ENCODE results near the gene CELA1. TPM values are rescaled to one million over a fixed set of nuclear protein-coding genes. Genes with fewer than 3 reads are reported as not detected.

Gene CELA1
- total and polyA plus RNA-seq, 10 of the 15 experiments (the other 5 are each of a cell fraction or from before 2014, with no cell fraction given), result not detected

- Histone ChIP-seq H4K20me1 (ENCODE audit: control insufficient read depth, insufficient read depth) (no peaks in the 10 kb centered on the region), H3K79me2 (ENCODE audit: control insufficient read depth, insufficient read depth, low read length) (peaks cover 31% of the 10 kb centered on the region), H3K27ac (ENCODE audit: control insufficient read depth, insufficient read depth) (peak overlapping the region; percentile 21; the same call in 1 of the 2 replicates), H3K9me3 (replicated peaks; ENCODE audit: control insufficient read depth, insufficient read depth, low read length) (no peaks in the 10 kb centered on the region), H3K27me3 (replicated peaks in 1 of 2; ENCODE audit: control insufficient read depth in 2 of 2, insufficient read depth in 2 of 2, low read length in 1 of 2) (no peaks in the 10 kb centered on the region), H3K4me1 (ENCODE audit: control insufficient read depth, insufficient read depth, low read length) (peaks cover 37% of the 10 kb centered on the region), H3K9ac (ENCODE audit: control insufficient read depth, insufficient read depth, low read length) (no peak overlapping the region), H2AFZ (ENCODE audit: control insufficient read depth, low read depth, low read length) (no peak overlapping the region), H3K4me2 (ENCODE audit: control insufficient read depth, insufficient read depth) (peak overlapping the region; percentile 85), H3K4me3 (no peak overlapping the region; the same call in 1 of the 2 replicates), H3K36me3 (ENCODE audit: control insufficient read depth in 2 of 2, insufficient read depth in 2 of 2, low read length in 1 of 2) (no peaks in the 10 kb centered on the region)
- DNase-seq (ENCODE audit: low read depth, low spot score), result no peak
- 26% methylated on average over 2 of the region's 2 CpGs for WGBS (ENCODE audit: insufficient coverage, insufficient replicate concordance, low lambda C conversion rate, missing lambda C conversion rate)
- ChIA-PET CTCF (interaction anchor here (1.0 to 2.7 kb wide), 5 partner anchors 15 to 142 kb away, joined by 3 to 8 read pairs (median 5); no protein-coding TSS in a partner anchor), RAD21 (ENCODE audit: unreplicated experiment) (interaction anchor here (0.5 to 4.0 kb wide), 5 partner anchors 20 to 345 kb away, joined by 3 to 19 read pairs (median 4); no protein-coding TSS in a partner anchor), SMC1A (ENCODE audit: uncharacterized antibody, unreplicated experiment) (interaction anchor here (0.5 to 2.8 kb wide), 7 partner anchors 11 to 872 kb away, joined by 3 to 11 read pairs (median 5); no protein-coding TSS in a partner anchor), POLR2A (interaction anchor here (0.5 to 5.4 kb wide), 4 partner anchors 15 to 729 kb away, joined by 3 to 28 read pairs (median 4); no protein-coding TSS in a partner anchor)
- ATAC-seq, result peak; percentile 43
- BruUV-seq (replicated peaks), result no TSS peak
- intact Hi-C loops (cut with micrococcal nuclease; ENCODE audit: unreplicated experiment) (no loop called here), in situ Hi-C loops (cut with MboI) (no loop called here)
- FAIRE-seq, result peak; percentile 35
- TF ChIP-seq ZBTB11 (CRISPR knock-in tag; IDR thresholded peaks at IDR 0.05) (no peak), MEF2B (IDR thresholded peaks at IDR 0.05; ENCODE audit: partially characterized antibody, poor library complexity, severe bottlenecking) (no peak), TBL1XR1 (IDR thresholded peaks at IDR 0.05; ENCODE audit: low read depth, low read length) (no peak), EED (IDR thresholded peaks at IDR 0.05; ENCODE audit: low read depth) (peak; percentile 27; the same call in 1 of the 2 replicates), BACH1 (IDR thresholded peaks at IDR 0.05; ENCODE audit: borderline replicate concordance) (no peak), EGR1 (IDR thresholded peaks at IDR 0.05; ENCODE audit: borderline replicate concordance in 1 of 2, low read depth in 2 of 2, low read length in 2 of 2) (peak in 1 of 2 experiments; percentile 39; a peak in 1 of 3 replicates), DPF2 (IDR thresholded peaks at IDR 0.05) (0 out of 2 replicates have a peak, but pooled peaks have one; percentile 34), PAX5 (IDR thresholded peaks at IDR 0.05; ENCODE audit: borderline replicate concordance, low read depth, low read length) (no peak), NFIC (IDR thresholded peaks at IDR 0.05; ENCODE audit: low read depth, low read length) (no peak), SMAD1 (IDR thresholded peaks at IDR 0.05; ENCODE audit: low read depth, partially characterized antibody) (no peak), STAT1 (conservative IDR thresholded peaks at IDR 0.05) (no peak), RAD51 (IDR thresholded peaks at IDR 0.05) (peak; percentile 12; the same call in 1 of the 2 replicates), SPI1 (IDR thresholded peaks at IDR 0.05; ENCODE audit: borderline replicate concordance, insufficient read depth, low read depth, low read length) (peak; percentile 75), ZBTB4 (CRISPR knock-in tag; IDR thresholded peaks at IDR 0.05) (no peak), IKZF2 (IDR thresholded peaks at IDR 0.05) (no peak), BHLHE40 (IDR thresholded peaks at IDR 0.05; ENCODE audit: borderline replicate concordance in 1 of 2, low read depth in 2 of 2, low read length in 1 of 2) (peak in 1 of 2 experiments; percentile 28; a peak in 1 of 4 replicates), ATF7 (IDR thresholded peaks at IDR 0.05; ENCODE audit: low read depth) (peak; percentile 70)
Observed at GRCh38 chr12:51389302-51389999, 43.0 kb upstream of the CELA1 start.
